OCI-LY3 (cell line): ENCODE measurements around the gene ARL4D.

Experiments used
- CTCF ChIP-seq: fragments of 200-600, 300-600 bp; sonication (generic); IDR thresholded peaks from 2 replicates; pipeline ENCODE4 v1.5.1; 2014; ENCODE audit warnings: antibody characterized with exemption, low read length, low read depth
- EZH2phosphoT487 ChIP-seq: fragments of 200-600 bp; shearing (Covaris generic); IDR thresholded peaks from 2 replicates; pipeline ENCODE4 v1.6.1; 2018; ENCODE audit warnings: antibody characterized with exemption, mixed run types, low read depth

GRCh38 chr17:43400943-43401717 lies 2.3 kb downstream of the ARL4D start:
- TF ChIP-seq CTCF = no peak
- no peak for TF ChIP-seq EZH2phosphoT487
